WI38 (cell line): ENCODE data around the gene PRICKLE2.

Source experiments
- H3K4me3 ChIP-seq: 2 replicates; pipeline ENCODE4 v1.5.1; 2011; ENCODE audit warnings: low read depth, mild to moderate bottlenecking, control low read depth, low read length
- CTCF ChIP-seq: IDR thresholded peaks from 2 replicates; pipeline ENCODE4 v1.5.1; 2012; ENCODE audit warnings: low read depth, mild to moderate bottlenecking, control low read depth, low read length

Gene PRICKLE2

GRCh38 chr3:64088408-64089205 is 136.7 kb downstream of the PRICKLE2 start:
- H3K4me3 ChIP-seq: no peak overlapping the region
- no peak for TF ChIP-seq CTCF

DNA sequence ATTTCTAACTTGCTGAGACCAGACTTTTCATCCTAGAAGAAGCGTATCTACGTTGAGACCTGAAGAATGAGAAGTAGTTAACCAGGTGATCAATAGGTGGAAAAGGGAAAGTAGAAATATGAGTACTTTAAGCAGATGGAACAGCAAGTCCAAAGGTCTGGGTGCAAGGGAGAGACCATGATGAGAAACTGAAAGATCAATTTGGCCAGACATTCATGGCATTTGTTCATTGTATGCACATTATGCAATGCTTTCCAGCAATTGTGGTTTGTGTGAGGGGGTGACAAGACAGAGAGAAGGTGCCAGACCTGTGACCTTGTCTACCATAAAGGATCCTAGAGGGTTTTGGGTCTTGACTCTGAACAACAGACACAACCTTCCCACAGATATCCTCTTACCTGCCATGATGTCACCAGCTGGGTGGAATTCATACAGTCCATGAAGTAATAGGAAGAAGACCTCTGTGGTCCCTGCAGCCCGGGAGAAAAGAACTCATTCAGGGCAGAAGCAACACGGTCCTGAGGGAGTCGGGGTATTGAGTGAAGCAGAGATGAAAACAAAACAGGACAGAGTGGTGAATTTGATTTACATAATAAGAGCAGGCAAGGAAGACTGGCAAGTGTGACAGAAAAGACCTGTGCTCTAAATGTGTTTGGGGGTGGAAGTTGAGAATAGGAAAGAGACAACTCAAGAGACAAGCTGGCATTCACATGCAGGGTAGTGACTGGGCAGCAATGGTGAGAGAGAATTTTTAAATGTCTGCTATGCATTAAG is 138.6 kb downstream of the PRICKLE2 start:
- H3K4me3 ChIP-seq: no peak overlapping the region
- no peak for TF ChIP-seq CTCF

- no peak overlapping the region for H3K4me3 ChIP-seq
- TF ChIP-seq CTCF: no peak
Observed at GRCh38 chr3:64084640-64085039, 140.6 kb downstream of the PRICKLE2 start.

GRCh38 chr3:64083575-64083974 is 141.7 kb downstream of the PRICKLE2 start:
- H3K4me3 ChIP-seq: no peak overlapping the region
- TF ChIP-seq CTCF: no peak

DNA sequence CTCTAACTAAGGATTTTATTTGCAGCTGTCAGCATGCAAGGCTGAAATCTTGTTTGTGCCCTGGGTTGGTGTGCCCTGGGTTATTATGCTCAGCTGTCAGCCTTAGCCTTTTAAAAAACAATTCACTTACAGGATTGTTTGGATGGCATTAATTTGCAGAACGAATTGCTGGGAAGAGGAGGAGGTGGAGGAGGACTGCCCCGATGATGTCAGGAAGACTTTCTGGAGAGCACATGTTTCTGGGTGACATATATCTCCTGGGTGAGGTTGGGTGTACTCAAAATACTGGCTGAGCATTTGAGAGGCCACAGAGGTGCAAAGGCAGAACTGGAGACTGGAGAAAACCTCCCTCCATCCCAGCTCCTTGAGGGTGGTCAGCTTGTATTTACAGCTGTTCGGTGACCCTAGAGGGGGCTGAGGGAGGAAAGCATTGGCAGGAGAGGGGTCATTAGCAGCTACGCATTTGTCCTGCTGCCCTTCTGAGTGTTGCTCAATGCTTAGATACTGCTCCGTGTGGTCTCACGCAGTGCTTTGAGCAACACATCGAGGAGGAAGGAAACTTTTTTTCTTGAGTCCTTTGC is 142.2 kb downstream of the PRICKLE2 start:
- no peak for TF ChIP-seq CTCF
- H3K4me3 ChIP-seq: no peak overlapping the region

DNA sequence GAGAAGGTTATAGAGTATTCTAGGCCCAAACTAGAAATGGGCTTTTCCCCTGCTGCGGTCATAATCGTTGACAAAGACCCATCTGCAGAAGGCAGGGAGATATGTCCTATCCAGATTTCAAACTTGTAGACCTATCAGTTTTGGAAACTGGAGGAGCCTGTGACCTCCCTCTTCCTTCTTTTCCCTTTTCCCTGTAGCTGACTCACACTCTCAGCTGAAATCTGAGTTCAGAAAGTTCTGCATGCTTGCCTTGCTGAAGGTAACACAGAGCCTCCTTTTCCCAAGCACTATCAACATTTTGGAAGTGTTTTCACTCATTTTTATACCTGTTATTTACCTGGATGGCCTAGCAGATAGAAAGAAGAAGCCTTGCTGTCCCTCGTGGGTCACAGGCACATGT is 142.9 kb downstream of the PRICKLE2 start:
- no peak overlapping the region for H3K4me3 ChIP-seq
- no peak for TF ChIP-seq CTCF

GRCh38 chr3:64081235-64081630 is 144.0 kb downstream of the PRICKLE2 start:
- no peak overlapping the region for H3K4me3 ChIP-seq
- TF ChIP-seq CTCF: no peak
